Endodermal cell (in vitro differentiated cells): ENCODE results near the gene CIDEC. TPM values are rescaled to one million over a fixed set of nuclear protein-coding genes. Genes with fewer than 3 reads are reported as not detected.
"Not testable (repeated sequence)": the region's sequence is repeated elsewhere in the genome, so short reads cannot be mapped to it uniquely, and the experiment has no call there.

Source experiments
- DNase-seq: peaks from one replicate; pipeline ENCODE4 v3.0.0-alpha.2; 2017
- H3K27ac ChIP-seq: 2 replicates; pipeline ENCODE4 v1.5.1; 2013; ENCODE audit warnings: mild to moderate bottlenecking, low read depth, low read length, moderate library complexity
- H3K27me3 ChIP-seq: 2 replicates; pipeline ENCODE4 v1.6.1; 2013; ENCODE audit warnings: mild to moderate bottlenecking, low read length, moderate library complexity; ENCODE audit not compliant: insufficient read depth, control insufficient read depth, poor library complexity, severe bottlenecking
- H3K36me3 ChIP-seq: 2 replicates; pipeline ENCODE4 v1.7.0; 2013; ENCODE audit warnings: mild to moderate bottlenecking, low read length, moderate library complexity; ENCODE audit not compliant: control insufficient read depth, insufficient read depth
- H3K4me1 ChIP-seq: one replicate; pipeline ENCODE4 v1.7.0; 2013; ENCODE audit warnings: low read length; ENCODE audit not compliant: control insufficient read depth, insufficient read depth
- H3K4me3 ChIP-seq: 2 replicates; pipeline ENCODE4 v1.5.1; 2013; ENCODE audit warnings: mild to moderate bottlenecking, low read length, moderate library complexity
- H3K9ac ChIP-seq: 2 replicates; pipeline ENCODE4 v1.6.1; 2013; ENCODE audit warnings: mild to moderate bottlenecking, low read length, moderate library complexity; ENCODE audit not compliant: poor library complexity, severe bottlenecking; ENCODE audit errors: extremely low read depth
- H3K9me3 ChIP-seq: 2 replicates; pipeline ENCODE4 v1.6.1; 2013; ENCODE audit warnings: mild to moderate bottlenecking, low read length, moderate library complexity; ENCODE audit not compliant: control insufficient read depth
- H3K27ac Mint-ChIP-seq: 2 replicates; pipeline ENCODE4 v1.8.0; 2020; ENCODE audit warnings: mixed read lengths
- H3K27me3 Mint-ChIP-seq: 2 replicates; pipeline ENCODE4 v1.8.0; 2021; ENCODE audit warnings: mild to moderate bottlenecking, mixed read lengths; ENCODE audit not compliant: insufficient read depth
- H3K36me3 Mint-ChIP-seq: 2 replicates; pipeline ENCODE4 v1.8.0; 2020; ENCODE audit warnings: low read depth, mixed read lengths
- H3K4me1 Mint-ChIP-seq: 2 replicates; pipeline ENCODE4 v1.8.0; 2020; ENCODE audit warnings: mixed read lengths
- H3K4me3 Mint-ChIP-seq: 2 replicates; pipeline ENCODE4 v1.8.0; 2020; ENCODE audit warnings: mild to moderate bottlenecking, moderate library complexity, mixed read lengths
- H3K9me3 Mint-ChIP-seq: 2 replicates; pipeline ENCODE4 v1.8.0; 2020; ENCODE audit warnings: mild to moderate bottlenecking, mixed read lengths
- WGBS, 2 experiments: methylation state at CpG; one replicate each; pipeline versions ENCODE4 v1.1.5 to v1.1.7; 2013; ENCODE audit warnings: missing lambda C conversion rate in 2 of 2, mixed read lengths in 1 of 2; ENCODE audit not compliant: insufficient coverage in 1 of 2, insufficient read length in 1 of 2; 5-methylcytosine and 5-hydroxymethylcytosine counted together
- total RNA-seq, 2 donors: library from RNA; stranded (reverse); fragmentation: NEBNext Ultra II Directional in 1 of 2; extraction: Animal tissue kit (Norgen Biotek cat#: 25700) in 1 of 2; gene quantifications; 2 replicates in 1 of 2; 3 replicates in 1 of 2; pipeline ENCODE4 v1.2.1, GENCODE V29; 2021
- TF ChIP-seq, protein P1 (sequence below): fragments of 200-600 bp; sonication (generic); conservative IDR thresholded peaks from 2 replicates; pipeline ENCODE4 v1.5.0; 2021; ENCODE audit warnings: antibody characterized with exemption, mild to moderate bottlenecking

The CIDEC gene
- total RNA-seq, 2 donors from 2014 or later = not detected

GRCh38 chr3:9855594-9855993, 24.5 kb downstream of the CIDEC start:
- Mint-ChIP-seq H3K27ac (no peak overlapping the region), H3K4me1 (peaks cover 20% of the 10 kb centered on the region), H3K36me3 (no peaks in the 10 kb centered on the region)

GRCh38 chr3:9854291-9854940, 25.6 kb downstream of the CIDEC start:
- DNase-seq, H3K27ac Mint-ChIP-seq: not testable (repeated sequence)
- WGBS, 2 experiments = 83 to 86% methylated on average over 10 to 11 of the region's 11 CpGs

More at GRCh38 chr3:9855594-9855993, 24.5 kb downstream of the CIDEC start:
- Histone ChIP-seq H3K9me3 (no peaks in the 10 kb centered on the region), H3K4me3 (no peak overlapping the region), H3K27me3 (no peaks in the 10 kb centered on the region), H3K4me1 (no peaks in the 10 kb centered on the region), H3K36me3 (no peaks in the 10 kb centered on the region), H3K27ac (no peak overlapping the region), H3K9ac (no peak overlapping the region)
- Mint-ChIP-seq H3K4me3 (no peak overlapping the region), H3K9me3 (no peaks in the 10 kb centered on the region), H3K27me3 (peaks cover 9% of the 10 kb centered on the region)
- 94 to 100% methylated on average over 3 of the region's 3 CpGs for WGBS, 2 experiments
- TF ChIP-seq, protein P1, sequence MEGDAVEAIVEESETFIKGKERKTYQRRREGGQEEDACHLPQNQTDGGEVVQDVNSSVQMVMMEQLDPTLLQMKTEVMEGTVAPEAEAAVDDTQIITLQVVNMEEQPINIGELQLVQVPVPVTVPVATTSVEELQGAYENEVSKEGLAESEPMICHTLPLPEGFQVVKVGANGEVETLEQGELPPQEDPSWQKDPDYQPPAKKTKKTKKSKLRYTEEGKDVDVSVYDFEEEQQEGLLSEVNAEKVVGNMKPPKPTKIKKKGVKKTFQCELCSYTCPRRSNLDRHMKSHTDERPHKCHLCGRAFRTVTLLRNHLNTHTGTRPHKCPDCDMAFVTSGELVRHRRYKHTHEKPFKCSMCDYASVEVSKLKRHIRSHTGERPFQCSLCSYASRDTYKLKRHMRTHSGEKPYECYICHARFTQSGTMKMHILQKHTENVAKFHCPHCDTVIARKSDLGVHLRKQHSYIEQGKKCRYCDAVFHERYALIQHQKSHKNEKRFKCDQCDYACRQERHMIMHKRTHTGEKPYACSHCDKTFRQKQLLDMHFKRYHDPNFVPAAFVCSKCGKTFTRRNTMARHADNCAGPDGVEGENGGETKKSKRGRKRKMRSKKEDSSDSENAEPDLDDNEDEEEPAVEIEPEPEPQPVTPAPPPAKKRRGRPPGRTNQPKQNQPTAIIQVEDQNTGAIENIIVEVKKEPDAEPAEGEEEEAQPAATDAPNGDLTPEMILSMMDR = no peak
- no peak for DNase-seq

DNA sequence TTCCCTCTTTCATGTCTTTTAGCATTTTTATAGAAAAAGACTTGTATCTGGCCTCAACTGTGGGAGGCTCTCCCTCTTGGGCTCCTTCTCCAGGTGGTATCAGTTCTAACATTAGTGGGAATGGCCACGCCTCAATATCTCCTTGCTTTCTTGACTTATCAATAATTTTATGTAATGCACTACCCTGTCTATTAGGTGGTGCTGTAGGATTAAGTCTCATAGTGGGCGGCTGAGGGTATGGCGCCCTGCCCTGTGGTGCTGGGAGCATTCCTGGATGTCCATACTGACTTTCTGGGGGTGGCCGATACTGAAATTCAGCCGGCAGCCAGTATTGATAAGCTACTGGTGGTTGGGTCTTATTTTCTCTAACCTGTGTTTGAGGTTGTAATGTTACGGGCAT, 27.5 kb downstream of the CIDEC start:
- WGBS, 2 experiments = 91 to 94% methylated on average over 3 to 6 of the region's 6 CpGs
- Mint-ChIP-seq H3K36me3 (no peaks in the 10 kb centered on the region), H3K27ac (no peak overlapping the region), H3K4me1 (peaks cover 13% of the 10 kb centered on the region), H3K9me3 (no peaks in the 10 kb centered on the region), H3K27me3 (peaks cover 9% of the 10 kb centered on the region), H3K4me3 (no peak overlapping the region)
- Histone ChIP-seq H3K4me3 (no peak overlapping the region), H3K27ac (no peak overlapping the region), H3K4me1 (no peaks in the 10 kb centered on the region), H3K9me3 (no peaks in the 10 kb centered on the region), H3K9ac (no peak overlapping the region), H3K36me3 (no peaks in the 10 kb centered on the region), H3K27me3 (no peaks in the 10 kb centered on the region)
- TF ChIP-seq, protein P1 = no peak
- DNase-seq = no peak

More at GRCh38 chr3:9854291-9854940, 25.6 kb downstream of the CIDEC start:
- H3K9ac ChIP-seq, H3K9me3 Mint-ChIP-seq, H3K4me1 ChIP-seq, H3K36me3 ChIP-seq, H3K27me3 Mint-ChIP-seq, H3K27me3 ChIP-seq, H3K4me3 ChIP-seq, H3K36me3 Mint-ChIP-seq, H3K4me3 Mint-ChIP-seq, H3K9me3 ChIP-seq, H3K27ac ChIP-seq: not testable (repeated sequence)
- H3K4me1 Mint-ChIP-seq = peaks cover 16% of the 10 kb centered on the region

- H3K9me3 Mint-ChIP-seq, H3K27me3 Mint-ChIP-seq, DNase-seq, H3K36me3 Mint-ChIP-seq, H3K4me3 ChIP-seq, H3K27me3 ChIP-seq, H3K9ac ChIP-seq, H3K27ac Mint-ChIP-seq, H3K27ac ChIP-seq, H3K36me3 ChIP-seq, H3K4me1 ChIP-seq, H3K9me3 ChIP-seq, H3K4me3 Mint-ChIP-seq: not testable (repeated sequence)
- 95 to 100% methylated on average over 3 to 6 of the region's 6 CpGs for WGBS, 2 experiments
- H3K4me1 Mint-ChIP-seq = peaks cover 13% of the 10 kb centered on the region
Measured at GRCh38 chr3:9851926-9852325, 28.1 kb downstream of the CIDEC start.

DNA sequence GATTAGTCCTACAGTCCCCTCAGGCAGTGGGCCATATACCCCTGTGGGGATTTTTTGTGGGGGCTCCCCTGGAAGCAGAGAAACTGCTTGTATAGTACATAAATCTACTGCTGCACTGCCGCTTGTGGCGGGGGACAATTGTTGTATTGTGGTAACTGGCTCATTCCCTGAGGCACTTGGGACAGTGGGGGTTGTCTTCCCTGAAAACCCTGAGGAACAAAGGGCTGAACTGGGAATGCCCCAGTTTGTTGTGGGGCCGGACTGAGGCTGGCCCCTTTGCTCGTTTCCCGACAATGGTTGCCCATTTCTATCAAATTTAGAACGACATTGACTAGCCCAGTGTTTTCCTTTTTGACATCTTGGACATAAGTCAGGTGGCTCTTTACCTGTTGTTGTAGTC, 28.7 kb downstream of the CIDEC start:
- not testable (repeated sequence) for H3K4me3 Mint-ChIP-seq, H3K36me3 ChIP-seq

More for the DNA sequence above, 28.7 kb downstream of the CIDEC start:
- H3K27ac ChIP-seq, H3K9ac ChIP-seq, H3K9me3 Mint-ChIP-seq, H3K4me3 ChIP-seq, H3K36me3 Mint-ChIP-seq, H3K27ac Mint-ChIP-seq, DNase-seq, H3K9me3 ChIP-seq, H3K27me3 Mint-ChIP-seq, H3K4me1 ChIP-seq, H3K27me3 ChIP-seq: not testable (repeated sequence)
- WGBS, 2 experiments = 88 to 93% methylated on average over 3 to 6 of the region's 6 CpGs
- H3K4me1 Mint-ChIP-seq = peaks cover 13% of the 10 kb centered on the region
